HG02642 (cell line): ENCODE results near the gene SLC16A2.
A peak's percentile ranks its signal among the peaks of the same experiment; 100 is the strongest.

Experiments
- ATAC-seq: cut with Tn5 transposase; IDR thresholded peaks from one replicate; pipeline ENCODE4 v1.9.1; 2021; ENCODE audit warnings: mild to moderate bottlenecking; ENCODE audit not compliant: unreplicated experiment, poor library complexity

SLC16A2 gene

DNA sequence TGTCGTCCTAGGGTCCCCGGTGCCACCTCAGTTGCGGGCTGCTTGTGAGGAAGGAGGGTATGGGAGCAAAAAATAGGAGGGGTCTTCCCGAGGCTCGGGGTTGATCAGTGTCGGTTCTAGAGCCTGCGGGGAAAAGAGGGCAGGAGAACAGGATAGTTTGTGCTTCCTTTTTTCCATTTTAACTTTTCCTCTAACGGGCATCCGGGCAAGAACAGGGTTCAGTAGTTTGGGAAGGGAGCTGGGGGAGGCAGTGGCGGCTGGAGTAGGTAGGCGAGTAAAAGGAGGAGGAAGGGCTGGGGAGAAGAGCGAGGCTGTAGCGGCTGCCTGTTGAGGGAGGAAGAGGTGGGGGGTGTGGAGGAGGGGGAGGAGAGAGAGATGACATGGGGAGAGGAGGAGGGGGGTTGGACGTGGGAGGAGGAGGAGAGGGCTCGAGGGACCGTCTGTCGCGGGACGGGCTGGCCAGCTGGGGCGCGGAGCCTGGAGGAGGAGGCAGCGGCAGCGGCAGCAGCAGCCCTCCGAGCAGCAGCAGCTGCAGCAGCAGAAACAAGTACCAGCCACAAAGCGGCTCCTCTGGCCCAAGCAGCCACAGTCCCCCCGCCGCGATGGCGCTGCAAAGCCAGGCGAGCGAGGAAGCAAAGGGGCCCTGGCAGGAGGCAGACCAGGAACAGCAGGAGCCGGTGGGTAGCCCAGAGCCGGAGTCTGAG, at the start of gene SLC16A2:
Gene SLC16A2, plus strand, starts transcription at position 458 of the 704 bp plus-strand sequence. Its CDS starts 145 bp downstream, at position 603.
- no peak for ATAC-seq

GRCh38 chrX:74372272-74372671, 49.0 kb upstream of the SLC16A2 start:
- ATAC-seq: no peak

DNA sequence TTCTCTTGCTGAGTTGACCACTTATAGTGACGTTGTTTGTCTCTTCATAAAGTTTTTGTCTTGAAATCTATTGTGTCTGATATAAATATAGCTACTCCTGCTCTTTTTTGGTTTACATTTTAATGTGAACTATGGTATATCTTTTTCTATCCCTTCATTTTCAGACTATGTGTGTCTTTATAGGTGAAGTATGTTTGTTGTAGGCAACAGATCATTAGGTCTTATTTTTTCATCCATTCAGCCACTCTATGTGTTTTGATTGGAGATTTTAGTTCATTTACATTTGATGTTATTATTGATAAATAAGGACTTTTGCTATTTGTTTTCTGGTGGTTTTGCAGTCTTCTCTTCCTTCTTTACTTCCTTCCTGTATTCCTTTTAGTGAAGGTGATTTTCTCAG, 44.0 kb upstream of the SLC16A2 start:
- ATAC-seq: no peak

- peak; percentile 65 for ATAC-seq
These were observed 38.7 kb upstream of the SLC16A2 start for GRCh38 chrX:74382613-74383012.

- no peak for ATAC-seq
These were observed 37.7 kb upstream of the SLC16A2 start for GRCh38 chrX:74383611-74384010.

- ATAC-seq: no peak
These were observed 32.1 kb upstream of the SLC16A2 start for GRCh38 chrX:74389016-74389722.

DNA sequence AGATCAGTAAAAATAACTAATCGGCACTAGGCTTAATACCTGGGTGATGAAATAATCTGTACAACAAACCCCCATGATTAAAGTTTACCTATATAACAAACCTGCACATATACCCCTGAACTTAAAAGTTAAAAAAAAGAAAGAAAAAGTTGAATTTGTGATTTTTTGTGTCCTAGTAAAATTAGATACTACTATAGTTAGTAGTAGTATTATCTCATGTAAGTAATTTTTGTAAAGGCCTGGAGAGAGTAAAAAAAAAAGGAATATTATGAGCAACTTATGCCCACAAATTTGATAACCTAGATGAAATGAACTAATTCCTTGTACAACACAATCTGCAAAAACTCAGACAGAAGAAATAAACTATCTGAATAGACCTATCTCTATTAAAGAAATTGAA, 25.7 kb upstream of the SLC16A2 start:
- no peak for ATAC-seq

DNA sequence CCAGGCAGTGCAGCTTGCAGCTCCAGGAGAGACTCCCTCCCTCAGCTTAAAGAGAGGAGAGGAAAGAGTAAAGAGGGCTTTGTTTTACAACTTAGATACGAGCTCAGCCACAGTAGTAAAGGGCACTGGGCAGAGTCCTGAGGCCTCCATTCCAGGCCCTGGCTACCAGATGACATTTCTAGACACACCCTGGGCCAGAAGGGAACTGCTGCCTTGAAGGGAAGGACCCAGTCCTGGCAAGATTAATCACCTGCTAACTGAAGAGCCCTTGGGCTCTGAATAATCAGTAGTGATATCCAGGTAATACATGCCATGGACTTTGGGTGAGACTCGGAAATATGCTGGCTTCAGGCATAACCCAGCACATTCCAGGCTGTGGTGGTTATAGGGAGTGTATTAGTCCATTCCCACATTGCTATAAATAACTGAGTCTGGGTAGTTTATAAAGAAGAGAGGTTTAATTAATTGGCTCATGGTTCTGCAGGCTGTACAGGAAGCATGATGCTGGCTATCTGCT, 15.3 kb upstream of the SLC16A2 start:
- no peak for ATAC-seq

DNA sequence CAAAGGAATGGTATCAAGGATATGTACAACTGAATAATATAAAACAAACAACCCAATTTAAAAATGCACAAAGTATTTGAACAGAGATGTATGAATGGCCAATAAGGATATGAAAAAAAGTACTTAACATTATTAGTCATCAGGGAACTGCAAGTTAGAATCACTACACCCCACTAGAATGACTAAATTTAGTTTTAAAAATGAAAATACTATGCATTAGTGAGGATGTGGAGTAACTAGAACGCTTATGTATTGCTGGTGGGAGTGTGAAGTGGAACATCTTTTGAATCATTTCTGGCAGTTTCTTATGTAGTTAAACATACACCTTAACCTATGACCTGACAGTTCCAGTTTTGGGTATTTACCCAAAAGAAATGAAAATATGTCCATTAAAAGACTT, 13.0 kb upstream of the SLC16A2 start:
- ATAC-seq: peak; percentile 56

DNA sequence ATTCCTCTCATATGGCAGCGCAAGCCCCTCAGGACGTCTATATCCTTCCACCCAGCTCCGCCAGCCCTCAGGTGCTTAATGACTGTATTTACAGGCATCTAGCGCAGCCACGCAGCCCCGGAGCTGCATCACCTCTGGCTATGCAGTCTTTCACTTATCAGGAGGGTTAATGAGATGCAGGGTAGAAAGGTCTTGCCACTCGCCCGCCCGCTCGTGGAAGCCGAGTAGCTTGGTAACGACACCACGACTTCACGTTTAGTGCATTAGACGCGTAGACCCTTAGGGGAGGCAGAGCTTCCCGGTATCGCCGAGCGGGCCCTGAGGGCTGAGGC, 1.5 kb upstream of the SLC16A2 start:
- no peak for ATAC-seq

DNA sequence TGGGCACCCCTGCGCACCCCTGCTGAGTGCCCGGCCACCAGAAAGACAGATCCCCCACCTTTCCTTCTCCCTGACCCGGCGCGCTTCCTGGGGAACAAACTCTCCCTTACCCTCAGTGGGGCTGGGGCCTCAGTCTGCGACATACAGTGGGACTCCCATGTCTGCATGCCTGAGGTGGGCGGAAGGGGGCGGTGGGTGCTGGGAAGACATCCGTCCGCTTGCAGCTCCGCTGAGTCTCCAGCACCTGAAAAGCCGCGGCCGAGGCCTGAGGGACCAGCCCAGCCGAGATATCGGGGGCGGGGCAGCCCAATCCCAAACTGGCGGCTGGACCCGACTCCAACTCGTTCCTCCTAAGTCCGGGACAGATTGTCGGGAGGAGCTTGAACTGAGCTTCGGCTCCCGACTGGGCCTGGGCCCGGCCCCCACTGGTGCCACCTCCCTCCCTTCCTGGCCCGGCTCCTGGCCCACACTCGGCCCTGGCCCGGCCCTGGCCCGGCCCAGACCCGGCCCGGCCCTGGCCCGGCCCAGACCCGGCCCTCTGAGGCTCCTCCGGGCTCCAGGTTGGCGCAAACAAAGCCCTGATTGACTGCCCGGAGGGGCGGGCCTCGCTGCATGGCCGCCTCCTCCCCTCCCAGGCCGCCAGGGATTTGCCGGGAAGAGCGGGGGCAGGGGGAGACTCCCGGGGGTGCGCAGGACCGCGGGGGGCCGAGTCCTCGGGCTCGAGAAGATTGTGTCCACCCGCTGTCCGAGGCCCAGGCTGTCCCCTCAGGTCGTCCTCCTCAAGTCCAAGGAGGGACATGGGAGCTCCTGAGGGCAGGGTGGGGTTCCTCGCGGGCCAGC, 877 bp upstream of the SLC16A2 start:
- ATAC-seq: no peak

GRCh38 chrX:74421740-74422352, 553 bp downstream of the SLC16A2 start:
- ATAC-seq: no peak

GRCh38 chrX:74422576-74423288, 1.4 kb downstream of the SLC16A2 start:
- ATAC-seq: no peak

DNA sequence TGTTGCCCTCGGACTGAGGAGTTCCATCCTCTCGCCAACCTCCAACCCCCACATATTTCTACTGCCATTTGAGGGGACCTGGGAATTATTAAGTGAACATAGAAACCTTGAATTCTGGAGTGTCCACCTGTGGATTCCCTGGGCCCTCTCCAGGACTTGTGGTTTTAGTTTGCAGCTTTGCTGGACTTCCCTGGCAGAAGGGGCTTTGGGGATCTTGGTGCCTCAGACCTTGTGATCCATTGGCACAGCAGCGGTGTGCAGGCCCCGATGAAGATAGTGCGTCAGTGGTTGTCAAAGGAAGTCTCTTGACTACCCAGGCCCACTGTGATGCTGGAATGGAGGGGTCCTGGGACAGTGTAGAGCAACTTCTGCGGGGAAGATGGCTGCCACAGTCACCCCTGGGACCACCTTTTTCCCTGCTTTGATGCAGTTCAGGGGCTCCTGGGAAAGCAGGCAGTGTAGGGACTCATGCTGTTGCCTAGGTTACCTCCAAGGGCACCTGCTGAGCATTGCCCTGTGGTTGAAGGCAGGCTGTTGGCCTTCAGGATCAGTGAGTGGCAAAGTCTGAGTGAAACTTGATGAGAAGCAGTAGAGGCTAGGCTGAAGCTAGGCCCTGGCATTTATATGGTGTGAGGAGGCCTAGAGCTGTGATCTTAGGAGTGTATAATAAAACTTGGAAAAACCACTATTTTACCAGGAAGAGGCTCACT, 2.2 kb downstream of the SLC16A2 start:
- no peak for ATAC-seq

- no peak for ATAC-seq
These were observed 4.8 kb downstream of the SLC16A2 start for GRCh38 chrX:74426071-74426470.

DNA sequence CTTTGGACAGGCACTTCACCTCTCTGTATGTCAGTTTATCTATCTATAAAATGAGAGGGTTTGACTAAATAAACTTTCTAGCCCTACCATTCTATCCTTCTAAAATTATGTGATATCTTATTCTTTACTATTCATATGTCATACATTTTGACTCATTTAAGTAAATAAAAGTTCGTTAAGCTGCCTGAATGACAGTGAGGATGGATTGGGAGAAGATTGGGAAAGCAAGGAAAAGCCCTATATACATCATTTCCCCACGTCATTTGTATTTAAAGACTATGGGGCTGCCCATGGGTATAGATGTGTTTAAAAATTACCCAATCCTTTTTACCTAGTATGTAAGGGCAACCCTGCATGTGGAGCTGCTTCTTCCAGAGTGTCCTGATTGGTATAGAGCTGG, 5.3 kb downstream of the SLC16A2 start:
- no peak for ATAC-seq

GRCh38 chrX:74431797-74432196, 10.5 kb downstream of the SLC16A2 start:
- no peak for ATAC-seq

GRCh38 chrX:74434336-74434735, 13.0 kb downstream of the SLC16A2 start:
- no peak for ATAC-seq

DNA sequence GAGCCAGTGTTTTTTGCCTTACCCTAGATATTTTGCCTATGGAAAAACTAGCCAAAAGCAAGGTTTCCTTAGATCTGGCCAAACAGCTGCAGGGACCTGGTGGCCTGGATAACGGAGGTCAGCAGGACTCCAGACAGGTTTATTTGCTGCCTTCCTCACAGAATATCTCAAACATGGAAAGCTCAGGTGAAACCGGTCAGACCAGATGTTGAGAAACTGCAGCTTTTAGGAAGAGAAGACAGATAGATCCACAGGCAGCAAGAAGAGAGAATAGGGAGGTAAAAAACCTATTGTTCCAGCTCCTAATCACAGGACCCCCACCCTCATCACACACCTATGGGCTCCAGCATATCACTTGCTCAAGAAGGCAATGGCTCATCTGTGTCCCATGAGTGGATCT, 16.2 kb downstream of the SLC16A2 start:
- no peak for ATAC-seq
